Activated CD4-positive, alpha-beta T cell treated with anti-CD3 and anti-CD28 coated beads, Interleukin-2, amount 50 U/mL, for 48 hours (primary cell): Measurements from ENCODE around the gene ATP8B3.

ENCODE experiments used
- DNase-seq, 2 experiments: peaks; one replicate each; pipeline ENCODE4 v3.0.0-alpha.2; 2020

Gene ATP8B3

GRCh38 chr19:1851654-1852580, 39.8 kb upstream of the ATP8B3 start:
- DNase-seq: peak; percentile 40 to 41

- DNase-seq: no peak
These were observed 39.0 kb upstream of the ATP8B3 start for GRCh38 chr19:1850809-1851653.

GRCh38 chr19:1849886-1850398, 37.9 kb upstream of the ATP8B3 start:
- no peak for DNase-seq

- no peak for DNase-seq
These were observed 37.0 kb upstream of the ATP8B3 start for GRCh38 chr19:1849132-1849474.

- DNase-seq: peak; percentile 98 to 99
These were observed 36.5 kb upstream of the ATP8B3 start, which contains the start of gene REXO1 for GRCh38 chr19:1848399-1849131. REXO1 (minus strand) TSS chr19:1848483; CDS start chr19:1848358, 125 bp downstream.

GRCh38 chr19:1847684-1848398, 35.8 kb upstream of the ATP8B3 start:
- DNase-seq: peak in 1 of 2 experiments; percentile 41

GRCh38 chr19:1847348-1847683, 35.2 kb upstream of the ATP8B3 start:
- no peak for DNase-seq

- no peak for DNase-seq
These were observed 34.6 kb upstream of the ATP8B3 start for GRCh38 chr19:1846517-1847204.

- no peak for DNase-seq
These were observed 33.6 kb upstream of the ATP8B3 start for GRCh38 chr19:1845642-1846041.

- no peak for DNase-seq
These were observed 33.0 kb upstream of the ATP8B3 start for GRCh38 chr19:1845125-1845515.

- no peak for DNase-seq
These were observed 32.5 kb upstream of the ATP8B3 start for GRCh38 chr19:1844513-1845124.

- DNase-seq: no peak
These were observed 31.7 kb upstream of the ATP8B3 start for GRCh38 chr19:1843646-1844394.

GRCh38 chr19:1843116-1843515, 31.0 kb upstream of the ATP8B3 start:
- no peak for DNase-seq

- no peak for DNase-seq
These were observed 29.3 kb upstream of the ATP8B3 start for GRCh38 chr19:1841209-1841924.

GRCh38 chr19:1840541-1841115, 28.6 kb upstream of the ATP8B3 start:
- no peak for DNase-seq

GRCh38 chr19:1839658-1840540, 27.8 kb upstream of the ATP8B3 start:
- DNase-seq: no peak

GRCh38 chr19:1837625-1838105, 25.6 kb upstream of the ATP8B3 start:
- peak; percentile 72 to 76 for DNase-seq

- DNase-seq: no peak
These were observed 25.1 kb upstream of the ATP8B3 start for GRCh38 chr19:1837222-1837565.
